GM06990 (cell line): ENCODE measurements around the gene GATAD2B.

Experiments used
- DNase-seq: peaks from one replicate; pipeline ENCODE4 v3.0.0-alpha.2; 2011; ENCODE audit not compliant: insufficient read length; ENCODE audit errors: extremely low read depth
- H3K27me3 ChIP-seq: replicated peaks from 2 replicates; pipeline ENCODE4 v1.6.0; 2011; ENCODE audit warnings: low read length; ENCODE audit not compliant: control insufficient read depth, insufficient read depth
- H3K36me3 ChIP-seq: 2 replicates; pipeline ENCODE4 v1.5.1; 2011; ENCODE audit warnings: low read length; ENCODE audit not compliant: control insufficient read depth, insufficient read depth
- H3K4me3 ChIP-seq: replicated peaks from 2 replicates; pipeline ENCODE4 v1.5.1; 2011; ENCODE audit warnings: low read depth, mild to moderate bottlenecking, control low read depth, low read length
- CTCF ChIP-seq: IDR thresholded peaks from 2 replicates; pipeline ENCODE4 v1.5.1; 2011; ENCODE audit warnings: low read length, control low read depth, mild to moderate bottlenecking, inconsistent platforms; ENCODE audit not compliant: insufficient read depth, poor library complexity, severe bottlenecking

Gene GATAD2B

DNA sequence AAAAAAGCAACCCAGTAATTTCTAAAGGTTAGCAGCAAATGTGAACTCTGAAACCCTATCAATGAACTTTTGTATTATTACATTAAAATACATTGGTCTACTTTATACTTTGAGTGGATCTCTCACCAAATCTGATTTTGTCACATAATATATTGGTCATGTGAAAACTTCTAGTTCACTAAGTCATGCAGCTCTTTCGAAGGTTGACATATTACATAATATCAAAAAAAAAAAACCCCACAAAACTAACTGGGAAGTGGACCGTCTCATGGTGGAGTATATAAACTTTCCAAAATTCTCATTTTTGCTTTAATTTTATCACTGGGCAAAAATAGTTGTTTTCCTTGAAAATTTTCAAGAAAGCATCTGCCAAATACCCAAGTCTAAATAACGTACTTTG lies 50.4 kb downstream of the GATAD2B start:
- DNase-seq = no peak
- Histone ChIP-seq H3K4me3 (no peak overlapping the region), H3K27me3 (no peaks in the 10 kb centered on the region), H3K36me3 (peaks cover 2% of the 10 kb centered on the region)
- no peak for TF ChIP-seq CTCF

- no peak for DNase-seq
These were observed 53.3 kb downstream of the GATAD2B start for GRCh38 chr1:153869486-153869885.

GRCh38 chr1:153866045-153866850 lies 56.5 kb downstream of the GATAD2B start:
- peaks cover 1% of the 10 kb centered on the region; the same call in 1 of the 2 replicates for H3K36me3 ChIP-seq
- TF ChIP-seq CTCF = no peak
- no peaks in the 10 kb centered on the region for H3K27me3 ChIP-seq
- DNase-seq = no peak
- no peak overlapping the region; the same call in 1 of the 2 replicates for H3K4me3 ChIP-seq

More at GRCh38 chr1:153869486-153869885, 53.3 kb downstream of the GATAD2B start:
- H3K36me3 ChIP-seq = peaks cover 1% of the 10 kb centered on the region; the same call in 1 of the 2 replicates
- TF ChIP-seq CTCF = no peak
- H3K27me3 ChIP-seq = no peaks in the 10 kb centered on the region
- H3K4me3 ChIP-seq = no peak overlapping the region

DNA sequence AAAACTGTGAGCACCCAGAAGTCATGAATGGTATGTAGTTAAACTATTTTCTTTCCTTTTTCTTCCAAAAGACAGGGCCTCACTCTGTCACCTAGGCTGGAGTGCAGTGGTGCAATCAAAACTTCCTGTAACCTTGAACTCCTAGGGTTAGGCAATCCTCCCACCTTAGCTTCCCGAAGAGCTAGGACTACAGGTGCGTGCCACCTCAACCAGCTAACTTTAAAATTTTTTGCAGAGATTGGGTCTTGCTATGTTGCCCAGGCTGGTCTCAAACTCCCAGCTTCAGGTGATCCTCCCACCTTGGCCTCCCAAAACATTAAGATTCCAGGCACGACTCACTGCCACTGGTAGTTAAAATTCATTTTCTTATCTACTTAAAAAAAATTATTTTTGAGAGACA lies 62.5 kb downstream of the GATAD2B start:
- DNase-seq = no peak
- TF ChIP-seq CTCF = no peak
- Histone ChIP-seq H3K4me3 (no peak overlapping the region), H3K27me3 (no peaks in the 10 kb centered on the region), H3K36me3 (no peaks in the 10 kb centered on the region)

GRCh38 chr1:153857505-153857904 lies 65.3 kb downstream of the GATAD2B start:
- no peak for DNase-seq
- H3K4me3 ChIP-seq = no peak overlapping the region
- no peak for TF ChIP-seq CTCF
- H3K27me3 ChIP-seq = no peaks in the 10 kb centered on the region
- H3K36me3 ChIP-seq = no peaks in the 10 kb centered on the region; the same call in 1 of the 2 replicates
